Chondrocyte (in vitro differentiated cells): ENCODE measurements around the gene MAST2. TPM values are rescaled to one million over a fixed set of nuclear protein-coding genes. Genes with fewer than 3 reads are reported as not detected.
"Not testable (repeated sequence)": the region's sequence is repeated elsewhere in the genome, so short reads cannot be mapped to it uniquely, and the experiment has no call there.

ENCODE experiments used
- DNase-seq: peaks from one replicate; pipeline ENCODE4 v3.0.0; 2021; ENCODE audit warnings: mixed read lengths, low spot score
- H3K27ac Mint-ChIP-seq: one replicate; pipeline ENCODE4 v1.8.0; 2021; ENCODE audit warnings: mild to moderate bottlenecking, moderate library complexity, mixed read lengths; ENCODE audit not compliant: unreplicated experiment
- H3K27me3 Mint-ChIP-seq: 2 replicates; pipeline ENCODE4 v1.8.0; 2021; ENCODE audit warnings: low read depth, mixed read lengths
- H3K36me3 Mint-ChIP-seq: 2 replicates; pipeline ENCODE4 v1.8.0; 2021; ENCODE audit warnings: low read depth, mixed read lengths
- H3K4me1 Mint-ChIP-seq: 2 replicates; pipeline ENCODE4 v1.8.0; 2021; ENCODE audit warnings: low read depth, mild to moderate bottlenecking, mixed read lengths
- H3K4me3 Mint-ChIP-seq: one replicate; pipeline ENCODE4 v1.8.0; 2021; ENCODE audit warnings: mild to moderate bottlenecking, moderate library complexity, mixed read lengths; ENCODE audit not compliant: unreplicated experiment
- H3K9me3 Mint-ChIP-seq: 2 replicates; pipeline ENCODE4 v1.8.0; 2021; ENCODE audit warnings: low read depth, mixed read lengths
- CTCF ChIP-seq: fragments of 200-600 bp; sonication (generic); IDR thresholded peaks from 2 replicates; pipeline ENCODE4 v1.5.0; 2021; ENCODE audit warnings: antibody characterized with exemption, mild to moderate bottlenecking, moderate library complexity
- total RNA-seq: library from RNA; stranded (reverse); gene quantifications from 3 replicates; pipeline ENCODE4 v1.2.1, GENCODE V29; 2021

Gene MAST2
- total RNA-seq, 1 donor from 2014 or later, result 53.2 TPM

- H3K27ac Mint-ChIP-seq, result no peak overlapping the region
- H3K27me3 Mint-ChIP-seq, result no peaks in the 10 kb centered on the region
- no peak for DNase-seq
- no peak overlapping the region for H3K4me3 Mint-ChIP-seq
- H3K4me1 Mint-ChIP-seq, result peaks cover 34% of the 10 kb centered on the region
- H3K9me3 Mint-ChIP-seq, result no peaks in the 10 kb centered on the region
- no peak for TF ChIP-seq CTCF
- H3K36me3 Mint-ChIP-seq, result no peaks in the 10 kb centered on the region
Measured at GRCh38 chr1:45800899-45801298, 2.5 kb upstream of the MAST2 start.

- Mint-ChIP-seq H3K4me3 (peak overlapping the region; percentile 84), H3K27ac (peak overlapping the region; percentile 99), H3K9me3 (no peaks in the 10 kb centered on the region), H3K36me3 (peaks cover 4% of the 10 kb centered on the region), H3K4me1 (peaks cover 34% of the 10 kb centered on the region), H3K27me3 (no peaks in the 10 kb centered on the region)
- DNase-seq, result no peak
- TF ChIP-seq CTCF, result no peak
Measured at GRCh38 chr1:45802343-45803298, 791 bp upstream of the MAST2 start.

- Mint-ChIP-seq H3K4me1 (peaks cover 34% of the 10 kb centered on the region), H3K4me3 (peak overlapping the region; percentile 91), H3K27ac (peak overlapping the region; percentile 90)
- not testable (repeated sequence) for H3K36me3 Mint-ChIP-seq, DNase-seq, H3K27me3 Mint-ChIP-seq, H3K9me3 Mint-ChIP-seq
- TF ChIP-seq CTCF, result peak; percentile 15
Measured at GRCh38 chr1:45803781-45804668, 613 bp downstream of the MAST2 start.

GRCh38 chr1:45804669-45804969, 1.2 kb downstream of the MAST2 start:
- no peaks in the 10 kb centered on the region for H3K27me3 Mint-ChIP-seq
- H3K36me3 Mint-ChIP-seq, result peaks cover 9% of the 10 kb centered on the region
- peak overlapping the region; percentile 91 for H3K4me3 Mint-ChIP-seq
- TF ChIP-seq CTCF, result no peak
- no peak overlapping the region for H3K27ac Mint-ChIP-seq
- H3K9me3 Mint-ChIP-seq, result no peaks in the 10 kb centered on the region
- no peak for DNase-seq
- H3K4me1 Mint-ChIP-seq, result peaks cover 35% of the 10 kb centered on the region

- Mint-ChIP-seq H3K4me3 (no peak overlapping the region), H3K27me3 (no peaks in the 10 kb centered on the region), H3K9me3 (no peaks in the 10 kb centered on the region), H3K36me3 (peaks cover 9% of the 10 kb centered on the region), H3K27ac (no peak overlapping the region), H3K4me1 (peaks cover 41% of the 10 kb centered on the region)
- no peak for DNase-seq
- no peak for TF ChIP-seq CTCF
Measured at GRCh38 chr1:45806129-45806528, 2.7 kb downstream of the MAST2 start.
